HG03520 (cell line): ENCODE data around the gene CHKB.
"Not testable (repeated sequence)": the region's sequence is repeated elsewhere in the genome, so short reads cannot be mapped to it uniquely, and the experiment has no call there.

Experiments
- ATAC-seq: cut with Tn5 transposase; IDR thresholded peaks from one replicate; pipeline ENCODE4 v1.9.1; 2021; ENCODE audit warnings: mild to moderate bottlenecking, moderate library complexity; ENCODE audit not compliant: unreplicated experiment

Gene CHKB, protein sequence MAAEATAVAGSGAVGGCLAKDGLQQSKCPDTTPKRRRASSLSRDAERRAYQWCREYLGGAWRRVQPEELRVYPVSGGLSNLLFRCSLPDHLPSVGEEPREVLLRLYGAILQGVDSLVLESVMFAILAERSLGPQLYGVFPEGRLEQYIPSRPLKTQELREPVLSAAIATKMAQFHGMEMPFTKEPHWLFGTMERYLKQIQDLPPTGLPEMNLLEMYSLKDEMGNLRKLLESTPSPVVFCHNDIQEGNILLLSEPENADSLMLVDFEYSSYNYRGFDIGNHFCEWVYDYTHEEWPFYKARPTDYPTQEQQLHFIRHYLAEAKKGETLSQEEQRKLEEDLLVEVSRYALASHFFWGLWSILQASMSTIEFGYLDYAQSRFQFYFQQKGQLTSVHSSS

DNA sequence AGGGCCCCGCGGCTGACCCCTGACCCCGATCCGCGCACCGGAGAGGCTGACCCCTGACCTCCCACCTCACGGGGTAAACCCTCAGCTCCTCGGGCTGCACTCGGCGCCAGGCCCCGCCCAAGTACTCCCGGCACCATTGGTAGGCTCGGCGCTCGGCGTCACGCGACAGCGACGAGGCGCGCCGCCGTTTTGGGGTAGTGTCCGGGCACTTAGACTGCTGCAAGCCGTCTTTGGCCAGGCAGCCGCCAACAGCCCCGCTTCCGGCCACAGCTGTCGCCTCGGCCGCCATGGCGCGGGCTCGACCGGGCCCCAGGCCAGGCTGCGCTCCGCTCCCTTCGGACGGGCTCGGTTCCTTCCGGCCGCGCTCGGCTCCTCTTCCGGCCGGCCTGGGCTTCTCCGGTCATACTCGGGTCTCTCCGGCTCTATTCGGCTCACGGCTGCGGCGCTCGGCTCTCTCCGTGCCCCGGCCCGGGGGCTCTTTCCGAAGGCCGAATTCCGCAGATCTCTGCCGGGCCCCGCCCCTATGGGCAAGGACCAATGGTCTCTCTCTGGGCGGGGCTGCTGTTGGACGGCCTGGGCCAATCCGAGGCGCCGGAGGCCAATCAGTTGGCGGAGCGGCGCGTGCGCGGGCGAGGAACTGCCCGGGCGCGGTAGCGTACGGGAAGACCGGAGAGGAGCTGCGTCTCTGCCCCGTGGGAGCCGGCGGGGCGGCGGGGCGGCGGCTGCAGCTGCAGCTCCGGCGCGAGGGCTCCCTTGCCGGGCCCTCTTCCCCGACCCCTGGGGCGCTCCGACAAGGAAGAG, at the start of gene CHKB:
Gene CHKB, minus strand, starts transcription at position 357 of the 801 bp plus-strand sequence. Its CDS starts 68 bp downstream, at position 289.
- ATAC-seq = peak; percentile 79

DNA sequence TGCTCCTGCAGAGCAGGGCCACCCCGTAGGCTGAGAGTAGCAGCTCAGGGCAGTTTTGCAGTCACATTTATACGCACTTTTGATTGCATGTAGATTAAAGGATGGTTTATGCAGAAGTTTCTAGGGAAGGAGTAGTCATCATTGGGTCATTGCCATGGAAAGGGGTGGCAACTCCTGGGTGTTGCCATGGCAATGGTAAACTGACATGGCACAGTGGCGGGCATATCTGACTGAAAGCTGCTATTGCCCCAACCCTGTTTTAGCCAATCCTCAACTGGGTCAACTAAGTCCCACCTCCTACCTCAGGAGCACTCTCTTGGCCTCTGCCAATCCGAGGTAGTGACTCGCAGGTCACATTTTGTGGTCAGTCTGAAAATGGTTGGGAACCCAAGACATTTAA, 47.7 kb upstream of the CHKB start:
- ATAC-seq = no peak

DNA sequence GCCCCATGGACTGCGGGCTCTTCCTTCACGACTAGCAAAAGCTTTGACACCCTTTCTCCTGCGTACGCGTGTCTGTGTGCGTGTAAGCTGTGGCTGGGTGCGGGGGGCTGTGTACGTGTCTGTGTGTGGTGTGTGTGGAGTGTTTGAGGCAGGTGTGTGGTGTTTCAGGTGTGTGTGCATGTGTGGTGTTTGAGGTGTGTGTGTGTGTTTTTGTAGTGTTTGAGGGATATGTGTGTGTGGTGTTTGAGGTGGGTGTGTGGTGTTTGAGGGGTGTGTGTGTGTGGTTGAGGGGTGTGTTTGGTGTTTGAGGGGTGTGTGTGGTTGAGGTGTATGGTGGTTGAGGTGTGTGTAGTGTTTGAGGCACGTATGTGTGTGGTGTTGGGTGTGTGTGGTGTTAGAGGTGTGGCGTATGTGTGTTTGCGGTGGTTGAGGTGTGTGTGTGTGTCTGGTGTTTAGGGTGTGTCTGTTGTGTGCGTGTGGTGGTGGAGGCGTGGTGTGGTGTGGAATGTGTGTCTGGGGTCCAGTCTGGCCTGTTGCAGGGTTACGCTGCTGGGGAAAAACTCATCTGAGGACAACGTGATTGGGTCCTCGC, 46.0 kb upstream of the CHKB start:
- no peak for ATAC-seq

DNA sequence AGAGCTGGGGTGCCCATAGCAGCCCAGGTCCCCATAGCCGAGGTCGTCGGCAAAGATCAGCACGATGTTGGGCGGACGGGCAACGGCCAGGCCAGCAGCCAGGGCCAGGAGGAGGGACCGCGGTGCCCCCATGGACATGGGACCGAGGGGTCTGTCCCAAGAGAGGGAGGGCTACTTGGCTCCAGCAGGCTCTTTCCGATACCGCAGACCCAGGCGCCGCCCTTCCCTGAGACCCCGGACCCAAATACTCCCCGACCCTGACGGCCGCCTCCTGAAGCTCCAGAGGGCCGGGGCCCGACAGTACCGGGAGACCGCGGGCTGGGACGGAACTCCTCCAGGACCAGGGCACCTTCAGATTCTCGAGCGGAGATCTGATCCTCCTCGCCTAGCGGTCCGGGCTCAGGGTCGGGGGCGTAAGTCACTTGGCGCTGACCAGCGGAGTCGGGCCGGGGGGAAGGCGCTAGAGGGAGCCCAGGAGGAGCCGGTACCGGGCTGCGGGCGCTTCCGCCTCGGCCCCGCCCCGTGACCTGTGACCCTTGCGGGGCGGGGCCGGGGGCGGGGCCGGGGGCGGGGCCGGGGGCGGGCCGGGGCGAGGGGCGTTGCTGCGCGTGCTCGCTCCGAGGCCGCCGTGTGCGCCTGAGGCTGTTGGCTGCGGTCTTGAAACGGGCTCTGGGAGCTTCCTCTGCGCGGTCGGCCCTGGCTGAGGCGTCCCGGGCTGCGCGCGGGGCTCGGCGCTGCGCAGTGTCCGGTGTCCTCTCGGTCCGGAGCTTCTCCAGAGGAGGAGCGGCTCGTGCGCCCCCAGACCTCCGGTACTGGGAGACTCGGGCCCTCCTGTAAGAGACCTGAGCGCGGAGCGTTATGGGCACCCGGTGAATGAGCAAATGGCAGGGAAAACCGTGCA, 45.2 kb upstream of the CHKB start, which contains the start of gene ARSA:
Gene ARSA, minus strand, starts transcription at position 511 of the 901 bp plus-strand sequence. Its CDS starts 373 bp downstream, at position 138.
- ATAC-seq = peak; percentile 58

DNA sequence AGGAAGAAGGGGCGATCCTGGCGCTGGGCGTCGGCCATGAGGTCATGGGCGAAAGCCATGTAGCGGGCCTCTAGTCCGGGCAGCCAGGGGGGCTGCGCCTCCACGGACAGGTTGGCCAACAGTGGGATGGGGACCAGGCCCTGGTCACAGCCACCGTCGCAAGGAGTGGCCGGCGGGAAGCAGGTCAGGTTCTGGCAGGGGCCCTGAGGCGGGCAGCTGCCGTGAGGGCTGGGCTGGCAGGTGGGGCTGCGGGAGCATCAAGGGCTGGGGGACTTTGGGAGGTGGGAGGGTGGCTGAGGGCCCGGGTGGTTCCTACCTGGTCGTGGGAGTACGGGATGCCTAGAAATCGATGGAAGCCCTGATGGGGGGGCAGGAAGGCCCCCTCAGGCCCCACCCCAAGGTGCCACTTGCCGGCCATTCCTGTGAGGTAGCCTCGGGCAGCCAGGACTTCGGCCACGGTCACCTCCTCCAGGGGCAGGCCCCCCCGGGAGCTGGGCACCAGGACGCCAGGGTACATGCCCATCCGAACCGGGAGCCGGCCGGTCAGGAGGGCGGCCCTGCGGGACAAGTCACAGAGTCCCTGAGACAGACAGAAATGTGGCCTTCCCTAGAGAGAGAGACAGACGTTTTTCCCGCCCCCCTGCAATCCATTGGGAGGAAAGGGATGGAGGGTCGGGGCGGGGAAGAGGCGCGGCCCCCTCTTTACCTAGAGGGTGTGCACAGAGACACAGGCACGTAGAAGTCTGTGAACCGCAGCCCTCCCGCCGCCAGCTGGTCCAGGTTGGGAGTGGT, 44.4 kb upstream of the CHKB start:
- ATAC-seq = no peak

DNA sequence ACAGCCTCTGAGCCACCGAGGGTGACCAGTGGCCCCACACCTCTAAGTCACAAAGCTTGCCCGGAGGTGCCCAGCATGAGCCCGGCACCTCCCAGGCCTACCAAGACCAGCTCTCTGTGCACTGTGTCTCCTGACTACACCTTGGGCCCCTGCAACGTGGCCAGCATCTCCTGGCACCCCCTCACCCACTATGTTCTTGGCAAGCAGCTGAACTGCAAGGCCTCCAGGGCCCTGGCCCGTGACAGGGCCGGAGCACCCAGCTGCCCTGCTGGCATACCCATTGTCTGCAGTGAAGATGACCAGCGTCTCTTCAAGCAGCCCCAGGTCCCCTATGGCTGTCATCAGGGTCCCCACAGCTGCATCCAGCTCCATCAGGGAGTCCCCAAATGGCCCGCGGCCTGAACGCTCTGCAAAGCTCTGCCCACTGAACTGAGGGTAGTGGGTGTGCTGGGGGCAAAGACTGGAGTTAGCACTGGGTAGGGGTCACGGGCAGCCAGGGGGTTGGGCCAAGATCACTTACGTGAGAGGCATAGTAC, 43.7 kb upstream of the CHKB start:
- no peak for ATAC-seq

DNA sequence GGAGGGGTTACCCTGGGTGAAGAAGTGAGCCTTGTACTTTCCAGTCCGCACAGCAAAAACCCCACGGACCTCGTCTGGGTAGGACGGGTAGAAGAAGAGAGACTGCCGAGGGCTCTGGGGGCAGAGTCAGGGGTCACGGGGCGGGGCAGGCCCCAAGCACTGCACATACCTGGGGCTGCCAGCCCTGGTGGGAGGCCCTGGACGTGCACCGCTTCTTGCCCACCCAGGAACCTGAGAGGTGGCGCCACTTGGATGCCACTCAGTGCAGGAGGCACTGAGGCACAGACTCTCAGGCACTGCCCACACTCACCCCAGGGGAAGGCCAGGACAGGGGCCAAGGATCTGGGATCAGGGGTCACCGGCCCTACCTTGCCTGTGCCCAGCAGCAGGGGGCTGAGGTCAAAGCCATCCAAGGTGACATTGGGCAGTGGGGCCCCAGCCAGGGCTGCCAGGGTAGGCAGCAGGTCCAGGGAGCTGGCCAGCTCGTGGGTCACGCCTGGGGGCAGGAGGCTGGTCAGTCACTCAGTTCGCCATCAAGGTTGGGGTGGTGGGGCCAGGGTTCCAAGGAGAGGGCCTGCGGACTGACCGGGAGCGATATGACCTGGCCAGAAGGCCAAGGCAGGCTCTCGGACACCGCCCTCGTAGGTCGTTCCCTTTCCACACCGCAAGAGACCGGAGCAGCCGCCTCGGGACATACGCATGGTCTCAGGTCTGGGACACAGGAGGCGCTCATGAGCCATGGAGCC, 43.1 kb upstream of the CHKB start:
- no peak for ATAC-seq

DNA sequence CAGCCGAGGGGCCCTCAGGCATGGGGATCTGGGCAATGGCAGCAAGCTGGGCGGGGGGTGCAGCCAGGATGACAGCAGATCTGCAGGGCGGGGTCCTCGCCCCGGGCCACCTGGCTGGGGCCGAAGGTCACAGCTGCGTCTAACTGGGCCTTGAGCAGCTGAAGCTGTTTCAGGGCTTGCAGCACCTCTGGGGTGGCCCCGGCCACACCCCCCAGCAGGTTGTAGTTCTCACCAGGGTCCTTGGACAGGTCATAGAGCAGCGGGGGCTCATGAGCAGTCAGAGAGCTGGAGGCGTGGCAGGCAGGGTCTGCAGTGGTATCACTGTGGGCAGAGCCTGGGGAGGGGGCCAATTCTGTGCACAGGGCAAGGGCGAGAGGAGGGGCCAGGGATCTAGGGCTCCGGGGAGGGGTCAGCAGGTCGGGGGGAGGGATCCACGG, 42.5 kb upstream of the CHKB start:
- no peak for ATAC-seq

DNA sequence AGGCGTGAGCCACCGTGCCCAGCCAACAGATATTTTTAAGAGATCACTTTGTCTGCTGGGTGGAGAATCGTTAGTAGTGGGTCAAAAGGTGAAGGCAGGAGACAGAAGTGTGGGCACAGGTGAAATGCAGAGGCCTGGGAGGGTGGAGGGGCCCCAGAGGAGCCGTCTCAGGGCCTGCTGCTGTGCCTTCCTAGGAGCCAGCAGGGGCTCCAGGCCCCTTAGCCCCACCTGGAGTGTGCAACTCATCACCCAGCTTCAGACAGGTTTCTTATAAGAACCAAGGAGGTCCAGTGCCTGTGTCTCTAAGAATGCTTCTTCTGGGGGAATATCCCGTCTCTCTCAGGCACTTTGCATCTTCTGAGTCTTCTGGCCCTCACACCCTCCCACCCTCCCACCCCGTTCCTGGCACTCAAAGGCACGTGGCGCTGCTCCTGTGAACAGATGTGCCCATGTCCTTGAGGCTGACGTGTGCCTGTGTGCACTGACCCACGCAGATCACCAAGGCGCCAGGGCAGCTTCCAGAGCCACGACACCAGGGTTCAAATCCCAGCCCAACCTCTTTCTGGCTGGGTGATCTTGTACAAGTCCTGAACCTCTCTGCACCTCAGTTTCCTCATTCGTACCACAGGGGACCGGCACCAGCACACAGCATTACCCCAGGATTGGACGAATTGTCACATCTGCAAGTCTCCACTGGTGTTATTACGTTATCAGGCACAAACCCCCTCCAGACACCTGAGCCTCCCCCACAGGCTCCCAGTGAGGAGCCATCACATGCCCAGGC, 41.9 kb upstream of the CHKB start:
- ATAC-seq = no peak

DNA sequence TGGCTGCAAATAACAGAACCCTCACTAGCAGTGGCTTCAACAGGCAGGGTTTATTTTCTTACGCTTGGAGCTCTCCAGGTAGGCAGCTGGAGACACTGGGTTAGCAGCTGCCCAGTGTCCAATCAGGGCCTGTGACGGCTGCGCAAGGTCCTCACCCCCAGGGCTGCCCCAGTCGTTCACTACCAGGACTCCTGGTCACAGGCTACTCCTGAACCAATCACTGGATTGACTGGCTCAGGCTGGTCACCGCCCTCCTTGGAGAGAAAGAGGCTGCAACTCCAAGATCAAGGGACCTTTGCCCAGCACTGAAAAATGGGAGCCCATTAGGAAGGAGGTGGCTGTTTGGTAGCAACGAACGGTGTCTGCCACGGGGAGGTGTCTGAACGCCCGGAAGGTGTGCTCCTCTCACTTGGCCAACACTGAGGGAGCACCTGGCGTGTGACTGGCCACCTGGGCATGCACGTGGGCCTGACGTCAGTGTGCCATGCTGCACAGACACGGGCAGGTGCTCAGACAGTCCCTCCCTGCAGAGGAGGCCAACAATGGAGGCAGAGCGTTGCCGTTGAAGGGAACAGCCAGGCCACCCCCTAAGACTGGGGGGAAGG, 40.2 kb upstream of the CHKB start:
- no peak for ATAC-seq

DNA sequence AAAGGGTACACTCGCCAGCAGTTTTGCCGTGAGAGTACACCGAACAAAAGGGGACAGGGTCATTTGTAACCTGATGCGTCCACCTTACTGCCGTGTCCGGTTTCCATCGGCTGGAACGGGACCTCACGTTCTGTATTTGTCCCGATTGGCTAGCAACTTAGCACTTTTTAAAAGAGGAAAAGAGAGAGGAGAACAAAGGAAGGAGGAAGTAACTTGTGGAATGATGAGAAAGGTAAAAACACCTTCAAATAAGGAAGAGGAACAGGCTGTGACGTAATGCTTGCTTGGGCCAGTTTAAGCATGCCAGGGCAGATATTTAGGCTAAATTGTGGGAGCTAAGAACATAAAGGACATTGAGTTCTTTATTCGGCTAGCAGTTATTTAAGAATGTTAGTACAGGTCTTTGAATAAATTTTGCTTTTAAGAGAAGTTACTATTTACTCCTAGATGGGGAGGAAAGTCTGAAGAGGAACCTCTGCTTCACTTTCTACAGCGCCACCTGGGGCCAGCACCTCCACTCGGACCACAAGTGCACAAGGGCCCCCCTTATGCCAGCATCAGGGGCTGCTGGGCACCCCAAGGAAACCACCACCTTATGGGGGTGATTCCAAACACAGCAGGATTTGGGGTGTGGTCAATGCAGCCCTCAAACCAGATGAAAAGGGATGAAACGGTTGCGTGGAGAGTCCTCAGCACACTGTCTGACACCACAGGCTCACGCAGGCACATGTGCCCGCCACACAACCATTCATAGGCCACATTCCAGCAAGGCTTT, 39.5 kb upstream of the CHKB start:
- no peak for ATAC-seq

DNA sequence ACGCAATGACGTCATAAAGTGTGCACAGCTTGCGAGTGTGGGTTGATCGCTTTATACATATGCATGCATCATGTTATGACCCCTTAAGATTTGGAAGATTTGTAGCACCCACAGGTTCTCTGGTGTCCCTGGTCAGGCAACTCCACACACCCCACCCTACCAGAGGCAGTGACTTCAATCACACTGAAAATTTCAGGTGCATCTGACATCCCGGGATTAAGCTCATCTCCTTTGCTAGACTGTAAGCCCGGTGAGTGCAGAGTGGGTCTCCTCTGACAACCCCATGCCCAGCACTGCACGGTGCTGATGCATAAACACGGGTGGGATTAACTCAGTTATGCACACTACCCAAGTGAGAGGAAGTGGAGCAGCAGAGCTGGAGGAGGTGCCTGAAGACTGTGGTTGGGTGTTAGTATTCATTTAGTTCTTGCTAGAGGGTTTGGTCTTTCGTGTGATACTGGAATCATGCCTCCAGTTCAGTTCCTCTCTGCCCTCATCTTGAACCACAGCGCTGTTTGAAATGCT, 38.8 kb upstream of the CHKB start:
- ATAC-seq = no peak

DNA sequence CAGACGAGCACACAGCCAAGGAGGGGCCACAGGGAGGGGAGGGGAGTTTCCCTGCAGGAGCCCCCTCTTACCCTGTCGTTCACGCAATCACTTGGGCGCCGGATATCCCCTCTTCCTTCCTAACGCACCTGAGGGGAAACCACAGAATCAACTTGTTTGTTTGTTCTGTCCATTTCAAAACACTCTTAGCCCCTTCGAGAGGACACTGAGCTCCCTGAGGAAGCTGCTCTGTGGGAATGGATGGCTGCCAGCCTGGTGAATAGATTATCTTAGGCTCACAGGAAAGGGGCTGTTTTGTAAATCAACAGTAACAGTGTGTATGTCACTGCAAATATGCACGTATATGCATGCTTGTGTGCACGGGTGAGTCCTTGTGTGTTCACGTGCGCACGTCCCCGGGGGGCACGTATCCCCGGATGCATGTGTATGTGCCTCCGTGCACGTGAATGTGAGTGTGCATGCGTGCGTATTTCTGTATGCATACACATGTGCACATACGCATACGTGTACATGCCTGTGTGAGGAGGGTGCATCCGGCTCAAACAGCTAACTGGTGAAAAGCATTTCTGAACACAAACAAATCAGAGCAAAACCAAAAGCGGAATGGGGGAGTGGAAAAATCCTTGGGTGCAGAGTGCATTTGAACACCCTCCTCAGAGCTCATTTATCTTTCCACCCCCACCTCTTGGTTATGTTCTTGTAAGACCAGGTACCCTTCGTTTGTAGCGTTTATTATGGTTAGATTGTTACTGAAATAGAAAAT, 38.1 kb upstream of the CHKB start:
- ATAC-seq = peak; percentile 60

DNA sequence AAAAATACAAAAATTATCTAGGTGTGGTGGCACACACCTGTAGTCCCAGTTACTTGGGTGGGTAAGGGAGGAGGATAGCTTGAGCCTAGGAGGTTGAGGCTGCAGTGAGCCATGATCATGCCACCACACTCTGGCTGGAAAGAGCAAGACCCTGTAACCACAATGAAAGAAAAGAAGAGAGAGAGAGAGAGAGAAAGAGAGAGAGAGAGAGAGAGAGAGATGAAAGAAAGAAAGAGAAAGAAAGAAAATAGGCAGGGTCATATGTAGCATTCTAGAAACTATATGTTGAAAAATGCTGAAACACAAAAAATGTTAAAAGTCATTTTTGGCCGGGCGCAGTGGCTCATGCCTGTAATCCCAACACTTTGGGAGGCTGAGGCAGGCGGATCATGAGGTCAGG, 31.6 kb upstream of the CHKB start:
- not testable (repeated sequence) for ATAC-seq

DNA sequence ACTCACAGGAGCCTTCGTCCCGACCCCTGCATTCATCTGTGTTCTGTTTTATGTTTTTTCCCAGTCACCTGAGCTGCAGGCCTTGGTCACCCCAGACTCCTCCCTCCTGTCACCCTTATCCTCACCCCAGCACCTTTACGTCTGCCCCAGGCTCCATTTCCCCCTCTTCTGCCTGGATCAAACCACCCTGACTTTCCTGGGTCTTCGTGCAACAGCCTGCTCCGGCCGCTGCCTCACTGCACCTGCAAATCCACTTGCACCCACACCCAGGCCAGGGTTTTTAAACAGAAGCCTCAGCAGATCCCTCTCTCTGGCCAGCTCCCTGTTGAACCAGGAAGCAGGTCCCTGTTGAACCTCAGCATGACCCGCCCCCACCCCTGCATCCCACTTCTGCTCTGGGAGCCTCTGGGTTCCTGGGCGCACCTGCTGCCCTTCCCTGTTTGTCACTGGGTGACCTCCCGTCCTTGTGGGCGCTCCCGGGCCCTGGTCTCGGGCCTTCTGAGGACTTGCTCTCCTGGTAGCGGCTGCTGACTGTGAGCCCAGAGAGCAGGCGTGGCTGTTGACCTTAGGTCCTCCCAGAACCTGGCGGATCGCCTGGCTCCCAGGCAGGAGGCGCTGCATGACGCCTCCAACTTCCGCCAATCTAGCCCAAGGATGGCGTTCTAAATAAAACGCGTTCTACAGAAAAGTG, 30.8 kb upstream of the CHKB start:
- no peak for ATAC-seq
